ENCODE measurements around the gene ANK2. TPM values are rescaled to one million over a fixed set of nuclear protein-coding genes. Genes with fewer than 3 reads are reported as not detected.

ANK2 gene
- total RNA-seq, 4 donors from 2014 or later, result 74.2 to 127 (median 87.5) TPM

- H3K27me3 ChIP-seq, result no peaks in the 10 kb centered on the region
- intact Hi-C loops (cut with DNase I; ENCODE audit: low total_unique reads) (loop anchor here (5.0 kb wide), 1 partner anchor 38 kb away; no protein-coding TSS in a partner anchor), in situ Hi-C loops (cut with MboI; ENCODE audit: low sequenced_read_pairs in 4 of 4) (loop anchor here in 3 of 4 donors (25.0 kb wide), 2 partner anchors 103 to 178 kb away; no protein-coding TSS in a partner anchor)
- no peaks in the 10 kb centered on the region for H3K36me3 ChIP-seq
- TF ChIP-seq, protein P1, sequence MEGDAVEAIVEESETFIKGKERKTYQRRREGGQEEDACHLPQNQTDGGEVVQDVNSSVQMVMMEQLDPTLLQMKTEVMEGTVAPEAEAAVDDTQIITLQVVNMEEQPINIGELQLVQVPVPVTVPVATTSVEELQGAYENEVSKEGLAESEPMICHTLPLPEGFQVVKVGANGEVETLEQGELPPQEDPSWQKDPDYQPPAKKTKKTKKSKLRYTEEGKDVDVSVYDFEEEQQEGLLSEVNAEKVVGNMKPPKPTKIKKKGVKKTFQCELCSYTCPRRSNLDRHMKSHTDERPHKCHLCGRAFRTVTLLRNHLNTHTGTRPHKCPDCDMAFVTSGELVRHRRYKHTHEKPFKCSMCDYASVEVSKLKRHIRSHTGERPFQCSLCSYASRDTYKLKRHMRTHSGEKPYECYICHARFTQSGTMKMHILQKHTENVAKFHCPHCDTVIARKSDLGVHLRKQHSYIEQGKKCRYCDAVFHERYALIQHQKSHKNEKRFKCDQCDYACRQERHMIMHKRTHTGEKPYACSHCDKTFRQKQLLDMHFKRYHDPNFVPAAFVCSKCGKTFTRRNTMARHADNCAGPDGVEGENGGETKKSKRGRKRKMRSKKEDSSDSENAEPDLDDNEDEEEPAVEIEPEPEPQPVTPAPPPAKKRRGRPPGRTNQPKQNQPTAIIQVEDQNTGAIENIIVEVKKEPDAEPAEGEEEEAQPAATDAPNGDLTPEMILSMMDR (IDR thresholded peaks at IDR 0.05 in 4 of 5, conservative IDR thresholded peaks at IDR 0.05 in 1 of 5), result no peak
- no peak for TF ChIP-seq POLR2A (IDR thresholded peaks at IDR 0.05)
- no peaks in the 10 kb centered on the region for H3K9me3 ChIP-seq
- ATAC-seq, result no peak
- H3K4me1 ChIP-seq, result no peaks in the 10 kb centered on the region
- DNase-seq, result no peak
- no peak overlapping the region for H3K27ac ChIP-seq
- no peak overlapping the region for H3K4me3 ChIP-seq
Measured at GRCh38 chr4:113109106-113109718, 59.8 kb downstream of the ANK2 start.

GRCh38 chr4:113112338-113112978 is 63.0 kb downstream of the ANK2 start:
- TF ChIP-seq, protein P1 (IDR thresholded peaks at IDR 0.05 in 4 of 5, conservative IDR thresholded peaks at IDR 0.05 in 1 of 5), result no peak
- no peak for TF ChIP-seq POLR2A (IDR thresholded peaks at IDR 0.05)
- in situ Hi-C loops (cut with MboI; ENCODE audit: low sequenced_read_pairs in 4 of 4) (loop anchor here in 3 of 4 donors (25.0 kb wide), 2 partner anchors 100 to 175 kb away; no protein-coding TSS in a partner anchor), intact Hi-C loops (cut with DNase I; ENCODE audit: low total_unique reads) (no loop called here)
- ATAC-seq (no peak), DNase-seq (no peak)
- Histone ChIP-seq H3K4me1 (peaks cover 0 to 5% of the 10 kb centered on the region in 2 donors), H3K27me3 (no peaks in the 10 kb centered on the region), H3K9me3 (no peaks in the 10 kb centered on the region), H3K4me3 (no peak overlapping the region), H3K36me3 (no peaks in the 10 kb centered on the region), H3K27ac (no peak overlapping the region)

- intact Hi-C loops (cut with DNase I; ENCODE audit: low total_unique reads) (no loop called here), in situ Hi-C loops (cut with MboI; ENCODE audit: low sequenced_read_pairs in 4 of 4) (loop anchor here in 3 of 4 donors (25.0 kb wide), 2 partner anchors 99 to 174 kb away; no protein-coding TSS in a partner anchor)
- Histone ChIP-seq H3K9me3 (no peaks in the 10 kb centered on the region), H3K36me3 (no peaks in the 10 kb centered on the region), H3K4me3 (peak overlapping the region in 1 of 4 donors; percentile 32), H3K27ac (peak overlapping the region in 1 of 4 donors; percentile 33), H3K4me1 (peaks cover 0 to 5% of the 10 kb centered on the region in 2 donors), H3K27me3 (no peaks in the 10 kb centered on the region)
- TF ChIP-seq POLR2A (IDR thresholded peaks at IDR 0.05), result no peak
- TF ChIP-seq, protein P1 (IDR thresholded peaks at IDR 0.05 in 4 of 5, conservative IDR thresholded peaks at IDR 0.05 in 1 of 5), result no peak
- no peak for ATAC-seq
- DNase-seq, result no peak
Measured at GRCh38 chr4:113113151-113113550, 63.7 kb downstream of the ANK2 start.

- in situ Hi-C loops (cut with MboI; ENCODE audit: low sequenced_read_pairs in 4 of 4), result loop anchor here in 3 of 4 donors (25.0 kb wide), 2 partner anchors 97 to 172 kb away; no protein-coding TSS in a partner anchor
- TF ChIP-seq, protein P1 (IDR thresholded peaks at IDR 0.05 in 4 of 5, conservative IDR thresholded peaks at IDR 0.05 in 1 of 5), result no peak
- peak in 1 of 2 donors; percentile 36 for TF ChIP-seq POLR2A (IDR thresholded peaks at IDR 0.05)
- DNase-seq, result no peak
- Histone ChIP-seq H3K27me3 (no peaks in the 10 kb centered on the region), H3K4me3 (peak overlapping the region in 1 of 4 donors; percentile 32), H3K27ac (peak overlapping the region in 2 of 4 donors; percentile 39 to 41), H3K9me3 (no peaks in the 10 kb centered on the region), H3K36me3 (no peaks in the 10 kb centered on the region), H3K4me1 (peaks cover 0 to 5% of the 10 kb centered on the region in 2 donors)
- intact Hi-C loops (cut with DNase I; ENCODE audit: low total_unique reads), result no loop called here
- peak; percentile 75 to 93 for ATAC-seq
Measured at GRCh38 chr4:113114884-113115283, 65.4 kb downstream of the ANK2 start.
